ENCODE data around the gene ELMO3.
A peak's percentile ranks its signal among the peaks of the same experiment; 100 is the strongest.

The ELMO3 gene

GRCh38 chr16:67216612-67217490, 17.9 kb downstream of the ELMO3 start:
- Mint-ChIP-seq H3K4me3 (no peak overlapping the region), H3K9me3 (no peaks in the 10 kb centered on the region), H3K27ac (no peak overlapping the region), H3K27me3 (ENCODE audit: low read depth) (no peaks in the 10 kb centered on the region), H3K36me3 (ENCODE audit: low read depth) (no peaks in the 10 kb centered on the region), H3K4me1 (ENCODE audit: low read depth) (no peaks in the 10 kb centered on the region)
- DNase-seq (ENCODE audit: low spot score): no peak

GRCh38 chr16:67223992-67224391, 25.1 kb downstream of the ELMO3 start:
- peaks cover 12% of the 10 kb centered on the region for H3K36me3 Mint-ChIP-seq (ENCODE audit: low read depth)
- H3K27me3 Mint-ChIP-seq (ENCODE audit: low read depth): no peaks in the 10 kb centered on the region
- DNase-seq (ENCODE audit: low spot score): no peak
- H3K27ac Mint-ChIP-seq: peak overlapping the region; percentile 19
- peaks cover 42% of the 10 kb centered on the region for H3K4me1 Mint-ChIP-seq (ENCODE audit: low read depth)
- no peaks in the 10 kb centered on the region for H3K9me3 Mint-ChIP-seq
- peak overlapping the region; percentile 22 for H3K4me3 Mint-ChIP-seq

GRCh38 chr16:67226295-67226803, 27.4 kb downstream of the ELMO3 start:
- Mint-ChIP-seq H3K4me3 (peak overlapping the region; percentile 99), H3K9me3 (no peaks in the 10 kb centered on the region), H3K36me3 (ENCODE audit: low read depth) (peaks cover 23% of the 10 kb centered on the region), H3K27ac (peak overlapping the region; percentile 98), H3K27me3 (ENCODE audit: low read depth) (no peaks in the 10 kb centered on the region), H3K4me1 (ENCODE audit: low read depth) (peaks cover 42% of the 10 kb centered on the region)
- no peak for DNase-seq (ENCODE audit: low spot score)

GRCh38 chr16:67226804-67227566, 28.1 kb downstream of the ELMO3 start, which contains the start of gene TMEM208:
Gene TMEM208 (plus strand): TSS chr16:67227130. CDS start chr16:67227219, 89 bp downstream.
- DNase-seq (ENCODE audit: low spot score): peak; percentile 99
- peak within 1 kb of the TSS; percentile 99 for H3K4me3 Mint-ChIP-seq
- peak within 1 kb of the TSS; percentile 98 for H3K27ac Mint-ChIP-seq
- peaks cover 42% of the 10 kb centered on the region for H3K4me1 Mint-ChIP-seq (ENCODE audit: low read depth)
- H3K9me3 Mint-ChIP-seq: no peaks in the 10 kb centered on the region
- peaks cover 28% of the 10 kb centered on the region for H3K36me3 Mint-ChIP-seq (ENCODE audit: low read depth)
- no peaks in the 10 kb centered on the region for H3K27me3 Mint-ChIP-seq (ENCODE audit: low read depth)

GRCh38 chr16:67227567-67227921, 28.6 kb downstream of the ELMO3 start:
- Mint-ChIP-seq H3K4me3 (peak overlapping the region; percentile 99), H3K27ac (peak overlapping the region; percentile 98), H3K27me3 (ENCODE audit: low read depth) (no peaks in the 10 kb centered on the region), H3K9me3 (no peaks in the 10 kb centered on the region), H3K36me3 (ENCODE audit: low read depth) (peaks cover 28% of the 10 kb centered on the region), H3K4me1 (ENCODE audit: low read depth) (peaks cover 42% of the 10 kb centered on the region)
- no peak for DNase-seq (ENCODE audit: low spot score)

GRCh38 chr16:67228034-67228785, 29.3 kb downstream of the ELMO3 start:
- Mint-ChIP-seq H3K27me3 (ENCODE audit: low read depth) (no peaks in the 10 kb centered on the region), H3K9me3 (no peaks in the 10 kb centered on the region), H3K36me3 (ENCODE audit: low read depth) (peaks cover 30% of the 10 kb centered on the region), H3K4me1 (ENCODE audit: low read depth) (peaks cover 39% of the 10 kb centered on the region), H3K4me3 (peak overlapping the region; percentile 99), H3K27ac (peak overlapping the region; percentile 98)
- no peak for DNase-seq (ENCODE audit: low spot score)

GRCh38 chr16:67228905-67229304, 30.0 kb downstream of the ELMO3 start:
- Mint-ChIP-seq H3K27me3 (ENCODE audit: low read depth) (no peaks in the 10 kb centered on the region), H3K27ac (no peak overlapping the region), H3K9me3 (no peaks in the 10 kb centered on the region), H3K4me1 (ENCODE audit: low read depth) (peaks cover 33% of the 10 kb centered on the region), H3K36me3 (ENCODE audit: low read depth) (peaks cover 35% of the 10 kb centered on the region), H3K4me3 (peak overlapping the region; percentile 56)
- no peak for DNase-seq (ENCODE audit: low spot score)

- Mint-ChIP-seq H3K4me1 (ENCODE audit: low read depth) (peaks cover 22% of the 10 kb centered on the region), H3K27me3 (ENCODE audit: low read depth) (no peaks in the 10 kb centered on the region), H3K27ac (no peak overlapping the region), H3K36me3 (ENCODE audit: low read depth) (peaks cover 44% of the 10 kb centered on the region), H3K9me3 (no peaks in the 10 kb centered on the region), H3K4me3 (no peak overlapping the region)
- DNase-seq (ENCODE audit: low spot score): no peak
Observed at GRCh38 chr16:67229906-67230808, 31.2 kb downstream of the ELMO3 start.

GRCh38 chr16:67230809-67231660, 32.1 kb downstream of the ELMO3 start:
- Mint-ChIP-seq H3K27ac (no peak overlapping the region), H3K36me3 (ENCODE audit: low read depth) (peaks cover 48% of the 10 kb centered on the region), H3K4me3 (no peak overlapping the region), H3K27me3 (ENCODE audit: low read depth) (no peaks in the 10 kb centered on the region), H3K9me3 (no peaks in the 10 kb centered on the region), H3K4me1 (ENCODE audit: low read depth) (peaks cover 15% of the 10 kb centered on the region)
- no peak for DNase-seq (ENCODE audit: low spot score)

GRCh38 chr16:67233596-67233995, 34.7 kb downstream of the ELMO3 start:
- Mint-ChIP-seq H3K9me3 (no peaks in the 10 kb centered on the region), H3K36me3 (ENCODE audit: low read depth) (peaks cover 60% of the 10 kb centered on the region), H3K4me1 (ENCODE audit: low read depth) (peaks cover 5% of the 10 kb centered on the region), H3K4me3 (no peak overlapping the region), H3K27ac (no peak overlapping the region), H3K27me3 (ENCODE audit: low read depth) (no peaks in the 10 kb centered on the region)
- no peak for DNase-seq (ENCODE audit: low spot score)

GRCh38 chr16:67234180-67234597, 35.3 kb downstream of the ELMO3 start:
- Mint-ChIP-seq H3K4me3 (no peak overlapping the region), H3K27ac (no peak overlapping the region), H3K36me3 (ENCODE audit: low read depth) (peaks cover 59% of the 10 kb centered on the region), H3K4me1 (ENCODE audit: low read depth) (peaks cover 5% of the 10 kb centered on the region), H3K27me3 (ENCODE audit: low read depth) (no peaks in the 10 kb centered on the region), H3K9me3 (no peaks in the 10 kb centered on the region)
- DNase-seq (ENCODE audit: low spot score): no peak

GRCh38 chr16:67235816-67236562, 37.1 kb downstream of the ELMO3 start:
- peaks cover 51% of the 10 kb centered on the region for H3K36me3 Mint-ChIP-seq (ENCODE audit: low read depth)
- peaks cover 5% of the 10 kb centered on the region for H3K4me1 Mint-ChIP-seq (ENCODE audit: low read depth)
- H3K27me3 Mint-ChIP-seq (ENCODE audit: low read depth): no peaks in the 10 kb centered on the region
- no peaks in the 10 kb centered on the region for H3K9me3 Mint-ChIP-seq
- H3K27ac Mint-ChIP-seq: peak overlapping the region; percentile 86
- DNase-seq (ENCODE audit: low spot score): no peak
- H3K4me3 Mint-ChIP-seq: peak overlapping the region; percentile 55

Measured in T-helper 2 cell treated with Interferon-gamma antibody and Interleukin-4, amounts not matched to agents 5 μg/mL and 100 μg/mL, for 36 hours (primary cell).